ENCODE data around the gene UGCG. TPM values are rescaled to one million over a fixed set of nuclear protein-coding genes. Genes with fewer than 3 reads are reported as not detected.

UGCG gene
- total and polyA plus RNA-seq, 3 donors from 2014 or later, result 13.3 to 38.6 (median 29.0) TPM

DNA sequence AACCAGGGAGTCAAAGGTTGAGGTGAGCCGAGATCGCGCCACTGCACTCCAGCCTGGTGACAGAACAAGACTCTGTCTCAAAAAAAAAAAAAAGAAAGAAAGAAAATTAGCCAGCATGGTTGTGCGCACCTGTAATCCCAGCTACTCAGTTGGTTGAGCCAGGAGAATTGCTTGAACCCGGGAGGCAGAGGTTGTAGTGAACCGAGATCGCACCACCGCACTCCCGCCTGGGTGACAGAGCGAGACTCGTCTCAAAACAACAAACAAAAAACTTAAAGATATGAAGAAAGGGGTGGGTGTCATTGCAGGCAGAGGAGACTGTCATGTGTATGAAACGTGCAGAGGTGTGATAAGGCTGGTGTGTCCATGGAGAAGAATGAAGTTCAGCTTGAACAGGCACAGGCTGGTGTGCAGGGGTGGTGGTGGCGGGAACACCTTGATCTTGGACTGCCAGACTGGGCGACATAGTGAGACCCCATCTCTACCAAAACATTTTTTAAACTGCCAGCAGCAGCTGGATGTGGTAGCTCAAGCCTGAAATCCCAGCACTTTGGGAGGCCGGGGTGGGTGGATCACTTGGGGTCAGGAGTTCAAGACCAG lies 69.6 kb downstream of the UGCG start:
- H3K36me3 ChIP-seq (ENCODE audit: low read depth, missing control alignments), result no peaks in the 10 kb centered on the region
- no peak overlapping the region for H3K27ac ChIP-seq
- H3K27me3 ChIP-seq, result no peaks in the 10 kb centered on the region
- no peaks in the 10 kb centered on the region for H3K9me3 ChIP-seq
- intact Hi-C loops (cut with DNase I; ENCODE audit: low total_unique reads), result no loop called here
- H3K4me3 ChIP-seq, result no peak overlapping the region
- no peak for DNase-seq
- no peaks in the 10 kb centered on the region for H3K4me1 ChIP-seq
- TF ChIP-seq, protein P1, sequence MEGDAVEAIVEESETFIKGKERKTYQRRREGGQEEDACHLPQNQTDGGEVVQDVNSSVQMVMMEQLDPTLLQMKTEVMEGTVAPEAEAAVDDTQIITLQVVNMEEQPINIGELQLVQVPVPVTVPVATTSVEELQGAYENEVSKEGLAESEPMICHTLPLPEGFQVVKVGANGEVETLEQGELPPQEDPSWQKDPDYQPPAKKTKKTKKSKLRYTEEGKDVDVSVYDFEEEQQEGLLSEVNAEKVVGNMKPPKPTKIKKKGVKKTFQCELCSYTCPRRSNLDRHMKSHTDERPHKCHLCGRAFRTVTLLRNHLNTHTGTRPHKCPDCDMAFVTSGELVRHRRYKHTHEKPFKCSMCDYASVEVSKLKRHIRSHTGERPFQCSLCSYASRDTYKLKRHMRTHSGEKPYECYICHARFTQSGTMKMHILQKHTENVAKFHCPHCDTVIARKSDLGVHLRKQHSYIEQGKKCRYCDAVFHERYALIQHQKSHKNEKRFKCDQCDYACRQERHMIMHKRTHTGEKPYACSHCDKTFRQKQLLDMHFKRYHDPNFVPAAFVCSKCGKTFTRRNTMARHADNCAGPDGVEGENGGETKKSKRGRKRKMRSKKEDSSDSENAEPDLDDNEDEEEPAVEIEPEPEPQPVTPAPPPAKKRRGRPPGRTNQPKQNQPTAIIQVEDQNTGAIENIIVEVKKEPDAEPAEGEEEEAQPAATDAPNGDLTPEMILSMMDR (IDR thresholded peaks at IDR 0.05), result no peak
- TF ChIP-seq POLR2A (IDR thresholded peaks at IDR 0.05), result no peak
- WGBS, 2 donors, result 96 to 97% methylated on average over 15 of the region's 15 CpGs

DNA sequence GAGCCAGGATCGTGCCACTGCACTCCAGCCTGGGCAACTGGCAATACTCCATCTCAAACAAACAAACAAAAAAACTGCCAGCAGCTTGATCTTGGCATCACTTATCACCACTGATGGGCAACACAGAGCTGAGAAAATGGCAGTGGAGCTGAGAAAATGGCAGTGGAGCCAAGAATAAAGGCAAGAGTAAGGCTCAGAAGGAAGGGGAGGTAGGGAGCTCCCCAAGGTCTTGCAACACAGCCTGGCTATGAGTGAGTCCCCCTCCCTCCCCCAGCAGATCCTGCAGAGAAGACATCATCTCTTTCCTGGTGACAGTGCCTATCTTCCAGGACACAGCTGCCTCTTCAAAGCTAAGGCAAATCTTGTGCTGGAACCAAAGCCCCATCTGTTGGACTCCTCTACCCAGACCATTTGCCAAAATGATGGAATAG lies 70.3 kb downstream of the UGCG start:
- Histone ChIP-seq H3K4me3 (no peak overlapping the region), H3K27me3 (no peaks in the 10 kb centered on the region), H3K9me3 (no peaks in the 10 kb centered on the region), H3K27ac (no peak overlapping the region), H3K36me3 (ENCODE audit: low read depth, missing control alignments) (no peaks in the 10 kb centered on the region), H3K4me1 (no peaks in the 10 kb centered on the region)
- DNase-seq, result no peak
- WGBS, 2 donors, result 89 to 100% methylated on average over 1 of the region's 1 CpG
- intact Hi-C loops (cut with DNase I; ENCODE audit: low total_unique reads), result no loop called here
- TF ChIP-seq, protein P1 (IDR thresholded peaks at IDR 0.05), result no peak
- no peak for TF ChIP-seq POLR2A (IDR thresholded peaks at IDR 0.05)

DNA sequence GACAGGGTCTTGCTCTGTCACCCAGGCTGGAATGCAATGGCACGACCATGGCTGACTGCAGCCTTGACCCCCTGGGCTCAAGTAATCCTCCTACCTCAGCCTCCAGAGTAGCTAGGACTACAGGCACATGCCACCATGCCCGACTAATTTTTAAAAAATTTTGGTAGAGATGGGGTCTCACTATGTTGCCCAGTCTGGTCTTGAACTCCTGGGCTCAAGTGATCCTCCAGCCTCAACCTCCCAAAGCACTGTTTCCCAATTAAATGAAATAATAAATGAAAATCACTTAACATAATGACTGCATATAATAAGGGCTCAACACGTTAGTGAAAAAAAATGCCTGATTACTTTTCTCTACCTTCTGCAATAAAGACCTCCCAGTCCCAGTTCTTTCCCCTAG lies 71.0 kb downstream of the UGCG start:
- Histone ChIP-seq H3K9me3 (no peaks in the 10 kb centered on the region), H3K4me1 (no peaks in the 10 kb centered on the region), H3K27ac (no peak overlapping the region), H3K27me3 (no peaks in the 10 kb centered on the region), H3K36me3 (ENCODE audit: low read depth, missing control alignments) (no peaks in the 10 kb centered on the region), H3K4me3 (no peak overlapping the region)
- intact Hi-C loops (cut with DNase I; ENCODE audit: low total_unique reads), result no loop called here
- TF ChIP-seq, protein P1 (IDR thresholded peaks at IDR 0.05), result no peak
- no peak for TF ChIP-seq POLR2A (IDR thresholded peaks at IDR 0.05)
- WGBS, 2 donors, result 88 to 91% methylated on average over 3 of the region's 3 CpGs
- DNase-seq, result no peak

DNA sequence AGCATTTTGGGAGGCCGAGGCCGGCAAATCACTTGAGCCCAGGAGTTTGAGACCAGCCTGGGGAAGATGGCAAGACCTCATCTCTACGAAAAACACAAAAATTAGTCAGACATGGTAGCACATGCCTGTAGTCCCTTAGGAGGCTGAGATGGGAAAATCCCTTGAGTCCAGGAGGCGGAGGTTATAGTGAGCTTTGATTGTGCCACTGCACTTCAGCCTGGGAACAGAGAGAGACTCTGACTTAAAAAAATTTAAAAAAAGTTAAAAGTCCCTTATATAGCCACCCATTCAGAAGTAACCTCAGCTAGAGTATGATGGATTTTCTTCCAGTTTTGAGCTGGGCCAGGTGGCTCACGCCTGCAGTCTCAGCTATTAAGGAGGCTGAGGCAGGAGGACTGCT lies 72.4 kb downstream of the UGCG start:
- Histone ChIP-seq H3K4me1 (no peaks in the 10 kb centered on the region), H3K27me3 (no peaks in the 10 kb centered on the region), H3K36me3 (ENCODE audit: low read depth, missing control alignments) (no peaks in the 10 kb centered on the region), H3K27ac (no peak overlapping the region), H3K4me3 (no peak overlapping the region), H3K9me3 (no peaks in the 10 kb centered on the region)
- TF ChIP-seq POLR2A (IDR thresholded peaks at IDR 0.05), result no peak
- TF ChIP-seq, protein P1 (IDR thresholded peaks at IDR 0.05), result no peak
- DNase-seq, result no peak
- intact Hi-C loops (cut with DNase I; ENCODE audit: low total_unique reads), result no loop called here
- 89 to 94% methylated on average over 5 of the region's 5 CpGs for WGBS, 2 donors

DNA sequence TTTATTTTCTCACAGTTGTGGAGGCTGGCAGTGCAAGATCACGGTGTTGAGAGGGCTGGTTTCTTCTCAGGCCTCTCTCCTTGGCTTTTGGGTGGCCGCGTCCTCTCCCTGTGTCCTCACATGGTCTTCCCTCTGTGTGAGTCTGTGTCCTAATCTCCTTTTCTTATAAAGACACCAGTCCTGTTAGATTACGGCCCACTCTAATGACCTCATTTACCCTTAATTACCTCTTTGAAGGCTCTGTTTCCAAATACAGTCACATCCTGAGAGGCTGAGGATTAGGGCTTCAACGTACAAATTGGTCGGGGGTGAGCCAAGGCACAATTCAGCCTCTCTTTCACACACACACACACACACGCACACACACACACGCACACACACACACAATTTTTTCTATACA lies 73.0 kb downstream of the UGCG start:
- Histone ChIP-seq H3K4me1 (no peaks in the 10 kb centered on the region), H3K9me3 (no peaks in the 10 kb centered on the region), H3K36me3 (ENCODE audit: low read depth, missing control alignments) (no peaks in the 10 kb centered on the region), H3K4me3 (no peak overlapping the region), H3K27ac (no peak overlapping the region), H3K27me3 (no peaks in the 10 kb centered on the region)
- intact Hi-C loops (cut with DNase I; ENCODE audit: low total_unique reads), result no loop called here
- DNase-seq, result no peak
- WGBS, 2 donors, result 70 to 75% methylated on average over 8 of the region's 8 CpGs
- TF ChIP-seq, protein P1 (IDR thresholded peaks at IDR 0.05), result no peak
- TF ChIP-seq POLR2A (IDR thresholded peaks at IDR 0.05), result no peak

All from testis (tissue), 3 donors.